Measurements from ENCODE around the gene PTPRT. TPM values are rescaled to one million over a fixed set of nuclear protein-coding genes. Genes with fewer than 3 reads are reported as not detected.

Gene PTPRT
- total RNA-seq, 1 experiment from 2014 or later = not detected

GRCh38 chr20:42118409-42119125 is 1071.1 kb downstream of the PTPRT start:
- Histone ChIP-seq H3K27me3 (ENCODE audit: control insufficient read depth, insufficient read depth, low read length) (no peaks in the 10 kb centered on the region; the same call in 1 of the 2 replicates), H3K4me3 (ENCODE audit: low read depth in 2 of 2, low read length in 2 of 2) (no peak overlapping the region), H3K27ac (ENCODE audit: low read length) (no peak overlapping the region), H3K9me3 (ENCODE audit: control insufficient read depth, insufficient read depth, low read depth, low read length) (no peaks in the 10 kb centered on the region), H3K36me3 (ENCODE audit: control insufficient read depth, insufficient read depth, low read length) (no peaks in the 10 kb centered on the region), H3K4me1 (ENCODE audit: control insufficient read depth, insufficient read depth, low read length) (no peaks in the 10 kb centered on the region)
- BruUV-seq (replicated peaks) = no TSS peak
- intact Hi-C loops (cut with micrococcal nuclease; ENCODE audit: unreplicated experiment) (no loop called here), in situ Hi-C loops (cut with HindIII; ENCODE audit: low pct_unique_long_range_greater_than_20kb, low sequenced_read_pairs) (no loop called here)
- DNase-seq (ENCODE audit: low read depth, low spot score) = no peak
- ChIA-PET POLR2A (no interaction called here), CTCF (no interaction called here)
- no peak for ATAC-seq
- TF ChIP-seq POLR2AphosphoS5 (IDR thresholded peaks at IDR 0.05; ENCODE audit: low read depth, low read length) (no peak), SIN3A (IDR thresholded peaks at IDR 0.05; ENCODE audit: borderline replicate concordance, insufficient read depth, low read depth, low read length) (no peak), TCF7L2 (IDR thresholded peaks at IDR 0.05; ENCODE audit: low read depth, low read length) (no peak), REST (IDR thresholded peaks at IDR 0.05; ENCODE audit: insufficient read depth in 1 of 2, low read depth in 2 of 2, low read length in 1 of 2) (no peak), CTCF (IDR thresholded peaks at IDR 0.05) (no peak)

- H3K4me3 ChIP-seq (ENCODE audit: low read depth in 2 of 2, low read length in 2 of 2) = no peak overlapping the region
- DNase-seq (ENCODE audit: low read depth, low spot score) (no peak), ATAC-seq (no peak)
- in situ Hi-C loops (cut with HindIII; ENCODE audit: low pct_unique_long_range_greater_than_20kb, low sequenced_read_pairs) = no loop called here
- intact Hi-C loops (cut with micrococcal nuclease; ENCODE audit: unreplicated experiment) = no loop called here
- ChIA-PET CTCF (no interaction called here), POLR2A (no interaction called here)
- H3K36me3 ChIP-seq (ENCODE audit: control insufficient read depth, insufficient read depth, low read length) = no peaks in the 10 kb centered on the region
- no peaks in the 10 kb centered on the region; the same call in 1 of the 2 replicates for H3K27me3 ChIP-seq (ENCODE audit: control insufficient read depth, insufficient read depth, low read length)
- no peaks in the 10 kb centered on the region for H3K4me1 ChIP-seq (ENCODE audit: control insufficient read depth, insufficient read depth, low read length)
- H3K9me3 ChIP-seq (ENCODE audit: control insufficient read depth, insufficient read depth, low read depth, low read length) = no peaks in the 10 kb centered on the region
- no peak overlapping the region for H3K27ac ChIP-seq (ENCODE audit: low read length)
- no TSS peak for BruUV-seq (replicated peaks)
- no peak for TF ChIP-seq CTCF (IDR thresholded peaks at IDR 0.05)
- TF ChIP-seq TCF7L2 (IDR thresholded peaks at IDR 0.05; ENCODE audit: low read depth, low read length) = no peak
- TF ChIP-seq REST (IDR thresholded peaks at IDR 0.05; ENCODE audit: insufficient read depth in 1 of 2, low read depth in 2 of 2, low read length in 1 of 2) = no peak
- no peak for TF ChIP-seq POLR2AphosphoS5 (IDR thresholded peaks at IDR 0.05; ENCODE audit: low read depth, low read length)
- TF ChIP-seq SIN3A (IDR thresholded peaks at IDR 0.05; ENCODE audit: borderline replicate concordance, insufficient read depth, low read depth, low read length) = no peak
These were observed 1071.7 kb downstream of the PTPRT start for GRCh38 chr20:42118001-42118400.

Data from Panc1 (cell line).